K562 (cell line): ENCODE measurements around the gene NUBP2. TPM values are rescaled to one million over a fixed set of nuclear protein-coding genes. Genes with fewer than 3 reads are reported as not detected.

Source experiments
- ATAC-seq: fragments of 200-7000 bp; cut with Tn5 transposase; 3 replicates; pipeline ENCODE4 v1.9.1; 2020; ENCODE audit warnings: moderate library complexity
- BruUV-seq: library from RNA; stranded (reverse); fragments of 400-500 nt; replicated peaks from 2 replicates; lab custom pipeline; 2021; lab: Mats Ljungman, UMichigan
- CTCF ChIA-PET: fragments of 300-600 bp; formaldehyde crosslinking; extraction: SDS; loops from one replicate; lab custom pipeline; 2021; ENCODE audit warnings: low intra/inter-chr PET ratio; lab: Yijun Ruan, JAX
- POLR2A ChIA-PET: fragments of 300-600, 350-650 bp; sonication (Branson Sonifier 250); formaldehyde crosslinking; extraction: SDS; loops from one replicate; lab custom pipeline; 2021; ENCODE audit warnings: antibody characterized with exemption, inconsistent platforms; lab: Yijun Ruan, JAX
- DNase-seq, 4 experiments: peaks; one replicate each; pipeline versions ENCODE4 v3.0.0 to v3.0.0-alpha.2; 2011 to 2018; ENCODE audit warnings: low spot score in 3 of 4, mixed read lengths in 3 of 4; ENCODE audit errors: extremely low read depth in 1 of 4
- FAIRE-seq: peaks from 2 replicates; lab custom pipeline; 2011; peaks lifted over from hg19 to GRCh38; lab: Jason Lieb, UNC
- H2AFZ ChIP-seq: 2 replicates; pipeline ENCODE4 v1.6.0; 2011; ENCODE audit warnings: low read depth, low read length, control low read depth, inconsistent platforms
- H3K27ac ChIP-seq: fragments of 200-600 bp; 3 replicates; pipeline ENCODE4 v1.8.0; 2011; ENCODE audit warnings: low read depth, mild to moderate bottlenecking, control low read depth, inconsistent platforms, low read length, moderate library complexity, mixed read lengths; ENCODE audit errors: extremely low read depth
- H3K27me3 ChIP-seq, 2 experiments: fragments of 300-600 bp in 1 of 2; 2 replicates in 1 of 2; 3 replicates in 1 of 2; pipeline versions ENCODE4 v1.6.0 to v1.8.0; 2011; ENCODE audit warnings: inconsistent platforms in 2 of 2, low read length in 2 of 2, mild to moderate bottlenecking in 1 of 2, mixed read lengths in 1 of 2, moderate library complexity in 1 of 2; ENCODE audit not compliant: control insufficient read depth in 2 of 2, insufficient read depth in 2 of 2
- H3K36me3 ChIP-seq: fragments of 300-600 bp; 3 replicates; pipeline ENCODE4 v1.8.0; 2011; ENCODE audit warnings: mild to moderate bottlenecking, low read length, inconsistent platforms; ENCODE audit not compliant: control insufficient read depth, insufficient read depth
- H3K4me1 ChIP-seq, 2 experiments: fragments of 200-600 bp in 1 of 2; replicated peaks in 1 of 2; 2 replicates in 1 of 2; 3 replicates in 1 of 2; pipeline versions ENCODE4 v1.5.1 to v1.8.0; 2011; ENCODE audit warnings: inconsistent platforms in 2 of 2, low read length in 2 of 2, mild to moderate bottlenecking in 1 of 2, mixed read lengths in 1 of 2, moderate library complexity in 1 of 2; ENCODE audit not compliant: control insufficient read depth in 2 of 2, insufficient read depth in 2 of 2
- H3K4me2 ChIP-seq: 2 replicates; pipeline ENCODE4 v1.6.1; 2011; ENCODE audit warnings: low read length, control low read depth, inconsistent platforms, mixed read lengths; ENCODE audit not compliant: insufficient read depth
- H3K4me3 ChIP-seq: fragments of 200-600 bp; sonication (generic), shearing (Covaris generic); 2 replicates; pipeline ENCODE4 v1.5.1; 2016; ENCODE audit warnings: control low read depth, inconsistent platforms
- H3K79me2 ChIP-seq: fragments of 200-600 bp; 3 replicates; pipeline ENCODE4 v1.8.0; 2011; ENCODE audit warnings: low read length, inconsistent platforms; ENCODE audit not compliant: control insufficient read depth, insufficient read depth
- H3K9ac ChIP-seq, 2 experiments: 2 replicates each; pipeline versions ENCODE4 v1.6.0 to v1.6.1; 2011; ENCODE audit warnings: low read depth in 2 of 2, low read length in 2 of 2, control low read depth in 1 of 2, inconsistent platforms in 1 of 2, mild to moderate bottlenecking in 1 of 2, mixed read lengths in 1 of 2; ENCODE audit not compliant: insufficient read depth in 1 of 2
- H3K9me1 ChIP-seq: one replicate; pipeline ENCODE4 v1.6.0; 2011; ENCODE audit warnings: inconsistent platforms, mild to moderate bottlenecking, low read length, moderate library complexity; ENCODE audit not compliant: control insufficient read depth, insufficient read depth
- H3K9me3 ChIP-seq: replicated peaks from 2 replicates; pipeline ENCODE4 v1.5.1; 2011; ENCODE audit warnings: low read depth, low read length, inconsistent platforms; ENCODE audit not compliant: control insufficient read depth, insufficient read depth
- H4K20me1 ChIP-seq: replicated peaks from 2 replicates; pipeline ENCODE4 v1.6.1; 2011; ENCODE audit warnings: low read length, inconsistent platforms, mixed read lengths; ENCODE audit not compliant: control insufficient read depth, insufficient read depth
- ARID4B ChIP-seq: sonication (generic); formaldehyde crosslinking; IDR thresholded peaks from 2 replicates; pipeline ENCODE4 v1.8.0; 2022; ENCODE audit warnings: mild to moderate bottlenecking, missing genetic modification reagents
- BRD9 ChIP-seq: fragments of 450-650 bp; IDR thresholded peaks from 2 replicates; pipeline ENCODE4 v1.6.1; 2018; ENCODE audit warnings: low read depth; ENCODE audit not compliant: partially characterized antibody
- CBFA2T2 ChIP-seq: fragments of 450-650 bp; conservative IDR thresholded peaks from 2 replicates; pipeline ENCODE4 v1.6.1; 2017; ENCODE audit warnings: mild to moderate bottlenecking
- DDX20 ChIP-seq: fragments of 450-650 bp; IDR thresholded peaks from 2 replicates; pipeline ENCODE4 v1.6.1; 2016; ENCODE audit warnings: missing genetic modification characterization, low read depth, mild to moderate bottlenecking, missing compliant biosample characterization, moderate library complexity
- EP400 ChIP-seq: fragments of 450-650 bp; IDR thresholded peaks from 2 replicates; pipeline ENCODE4 v1.6.1; 2017; ENCODE audit warnings: antibody characterized with exemption, mild to moderate bottlenecking, moderate library complexity
- HOMEZ ChIP-seq: fragments of 250-450 bp; sonication (Bioruptor Pico); IDR thresholded peaks from 2 replicates; pipeline ENCODE4 v1.4.0; 2020; ENCODE audit warnings: mild to moderate bottlenecking, moderate library complexity
- KLF13 ChIP-seq: fragments of 450-650 bp; IDR thresholded peaks from 2 replicates; pipeline ENCODE4 v1.6.1; 2016; ENCODE audit warnings: missing genetic modification characterization, low read depth, mild to moderate bottlenecking, missing compliant biosample characterization, moderate library complexity, borderline replicate concordance
- MYNN ChIP-seq, 2 experiments: sonication (generic); formaldehyde crosslinking in 1 of 2; IDR thresholded peaks; 2 replicates each; pipeline versions ENCODE4 v1.5.0 to v1.6.1; 2016 to 2020; ENCODE audit warnings: antibody characterized with exemption in 1 of 2, missing genetic modification reagents in 1 of 2
- PBX2 ChIP-seq, 2 experiments: IDR thresholded peaks in 1 of 2; conservative IDR thresholded peaks in 1 of 2; 2 replicates each; pipeline ENCODE4 v1.6.1; 2016; ENCODE audit warnings: low read depth in 2 of 2, mild to moderate bottlenecking in 1 of 2, missing compliant biosample characterization in 1 of 2, missing genetic modification characterization in 1 of 2, moderate library complexity in 1 of 2
- PHTF2 ChIP-seq: fragments of 250-450 bp; sonication (Bioruptor Pico); IDR thresholded peaks from 2 replicates; pipeline ENCODE4 v1.5.0; 2021; ENCODE audit warnings: mild to moderate bottlenecking
- PRPF4 ChIP-seq: fragments of 200-400 bp; formaldehyde crosslinking; IDR thresholded peaks from one replicate; pipeline ENCODE4 v1.6.1; 2017; ENCODE audit warnings: low read length, low read depth, mild to moderate bottlenecking; ENCODE audit not compliant: insufficient read depth, poor library complexity, severe bottlenecking
- SMARCA5 ChIP-seq: fragments of 450-650 bp; IDR thresholded peaks from 2 replicates; pipeline ENCODE4 v1.6.1; 2016
- ZNF133 ChIP-seq: fragments of 250-450 bp; sonication (Bioruptor Pico); IDR thresholded peaks from 2 replicates; pipeline ENCODE4 v1.4.0; 2020; ENCODE audit warnings: mild to moderate bottlenecking
- WGBS: fragments of 100-300 bp; shearing (Covaris generic); methylation state at CpG from one replicate; pipeline ENCODE4 v1.1.6; 2016; ENCODE audit warnings: low coverage, mixed read lengths; ENCODE audit not compliant: insufficient coverage; ENCODE audit errors: missing lambda C conversion rate; 5-methylcytosine and 5-hydroxymethylcytosine counted together
- in situ Hi-C: fragments of 300-500 bp; cut with MboI; formaldehyde crosslinking; loops from 4 replicates; pipeline ENCODE4 v1.15.0; 2018; ENCODE audit warnings: inconsistent platforms, mixed read lengths
- intact Hi-C: fragments of 100-400 bp; cut with micrococcal nuclease; formaldehyde crosslinking; loops from 2 replicates; pipeline ENCODE4 v1.14.2; 2022
- polyA plus RNA-seq, 8 experiments: library from polyadenylated mRNA; depleted of rRNA in 4 of 8; stranded (reverse) in 5 of 8; unstranded in 3 of 8; fragments of >200 nt; fragmentation: Nextera tagmentation in 2 of 8; fragmentation: Illumina TruSeq in 1 of 8; extraction: Ambion mirVana in 2 of 8; extraction: Trizol in 1 of 8; gene quantifications; 2 replicates each; pipeline versions ENCODE4 v1.2.1 to v1.2.3, GENCODE V29; 2011 to 2014; ENCODE audit warnings: inconsistent platforms in 1 of 8, missing spikeins in 1 of 8
- total RNA-seq, 7 experiments: library from RNA; depleted of rRNA in 6 of 7; stranded (reverse); fragments of >200 nt in 6 of 7; fragmentation: Illumina TruSeq in 2 of 7; extraction: Trizol in 2 of 7; gene quantifications; 2 replicates each; pipeline versions ENCODE4 v1.2.1 to v1.2.3, GENCODE V29; 2011 to 2021; ENCODE audit warnings: low replicate concordance in 1 of 7

NUBP2 gene
- total and polyA plus RNA-seq, 9 of the 15 experiments (the other 6 are each of a cell fraction or from before 2014, with no cell fraction given) = 1.8 to 115 (median 24.0) TPM

- in situ Hi-C loops (no loop called here), intact Hi-C loops (no loop called here)
- no TSS peak for BruUV-seq
- Histone ChIP-seq H3K27ac (no peak overlapping the region), H3K4me3 (no peak overlapping the region), H3K36me3 (peaks cover 18% of the 10 kb centered on the region; the same call in 1 of the 3 replicates), H3K9me3 (peaks cover 29% of the 10 kb centered on the region), H3K9ac (no peak overlapping the region; a peak in 1 of 4 replicates), H3K4me1 (peaks cover 0 to 51% of the 10 kb centered on the region in 2 experiments; a peak in 2 of 5 replicates), H2AFZ (no peak overlapping the region), H3K4me2 (no peak overlapping the region), H3K79me2 (no peaks in the 10 kb centered on the region), H4K20me1 (no peaks in the 10 kb centered on the region), H3K9me1 (no peaks in the 10 kb centered on the region), H3K27me3 (no peaks in the 10 kb centered on the region; a peak in 1 of 5 replicates)
- WGBS = 98% methylated on average over 32 of the region's 33 CpGs
- ChIA-PET CTCF (no interaction called here), POLR2A (no interaction called here)
- ATAC-seq (no peak), DNase-seq (no peak), FAIRE-seq (no peak)
- TF ChIP-seq ARID4B (CRISPR knock-in tag) = no peak
- no peak for TF ChIP-seq MYNN (IDR thresholded peaks at IDR 0.05)
- TF ChIP-seq MYNN (CRISPR knock-in tag; IDR thresholded peaks at IDR 0.05) = no peak
- TF ChIP-seq PBX2 (CRISPR knock-in tag; IDR thresholded peaks at IDR 0.05; ENCODE audit: low read depth) = no peak
- TF ChIP-seq PBX2 (tag; conservative IDR thresholded peaks at IDR 0.05; ENCODE audit: low read depth) = no peak
- no peak for TF ChIP-seq BRD9
- no peak for TF ChIP-seq HOMEZ (CRISPR knock-in tag)
- TF ChIP-seq ZNF133 (CRISPR knock-in tag) = no peak
- TF ChIP-seq PHTF2 = no peak
- TF ChIP-seq EP400 = no peak
- TF ChIP-seq KLF13 (tag) = no peak
- no peak for TF ChIP-seq CBFA2T2
- TF ChIP-seq DDX20 = no peak
- no peak for TF ChIP-seq SMARCA5
- no peak for TF ChIP-seq PRPF4
Observed at GRCh38 chr16:1740234-1740633, 42.5 kb upstream of the NUBP2 start.
